ENCODE data around the gene FSD2.

DNA sequence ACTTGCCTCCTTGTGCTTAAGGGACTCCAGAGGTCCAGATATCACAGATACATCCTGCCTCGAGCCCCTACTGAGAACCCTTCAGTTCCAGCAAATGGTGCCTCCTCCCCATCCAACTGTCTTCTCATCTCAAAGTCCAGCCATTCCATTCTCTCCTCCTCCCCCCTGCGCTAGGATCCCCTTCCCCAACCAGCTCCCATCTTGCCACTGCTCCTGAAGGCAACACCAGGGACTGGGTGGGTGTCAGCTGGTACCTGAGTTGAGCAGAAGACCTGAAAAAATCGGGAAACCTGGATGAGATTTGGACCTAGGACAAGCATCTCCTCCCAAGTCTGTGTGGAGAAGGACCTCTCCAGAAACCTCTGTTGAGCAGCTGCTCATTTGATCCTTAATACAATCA is 93.8 kb downstream of the FSD2 start:
- TF ChIP-seq, protein P1, sequence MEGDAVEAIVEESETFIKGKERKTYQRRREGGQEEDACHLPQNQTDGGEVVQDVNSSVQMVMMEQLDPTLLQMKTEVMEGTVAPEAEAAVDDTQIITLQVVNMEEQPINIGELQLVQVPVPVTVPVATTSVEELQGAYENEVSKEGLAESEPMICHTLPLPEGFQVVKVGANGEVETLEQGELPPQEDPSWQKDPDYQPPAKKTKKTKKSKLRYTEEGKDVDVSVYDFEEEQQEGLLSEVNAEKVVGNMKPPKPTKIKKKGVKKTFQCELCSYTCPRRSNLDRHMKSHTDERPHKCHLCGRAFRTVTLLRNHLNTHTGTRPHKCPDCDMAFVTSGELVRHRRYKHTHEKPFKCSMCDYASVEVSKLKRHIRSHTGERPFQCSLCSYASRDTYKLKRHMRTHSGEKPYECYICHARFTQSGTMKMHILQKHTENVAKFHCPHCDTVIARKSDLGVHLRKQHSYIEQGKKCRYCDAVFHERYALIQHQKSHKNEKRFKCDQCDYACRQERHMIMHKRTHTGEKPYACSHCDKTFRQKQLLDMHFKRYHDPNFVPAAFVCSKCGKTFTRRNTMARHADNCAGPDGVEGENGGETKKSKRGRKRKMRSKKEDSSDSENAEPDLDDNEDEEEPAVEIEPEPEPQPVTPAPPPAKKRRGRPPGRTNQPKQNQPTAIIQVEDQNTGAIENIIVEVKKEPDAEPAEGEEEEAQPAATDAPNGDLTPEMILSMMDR (conservative IDR thresholded peaks at IDR 0.05): no peak
- TF ChIP-seq ZFX (IDR thresholded peaks at IDR 0.05): no peak

All from C4-2B (cell line).